ENCODE results near the gene NKAIN4. TPM values are rescaled to one million over a fixed set of nuclear protein-coding genes. Genes with fewer than 3 reads are reported as not detected.

The NKAIN4 gene
- total RNA-seq, 4 donors from 2014 or later: not detected

DNA sequence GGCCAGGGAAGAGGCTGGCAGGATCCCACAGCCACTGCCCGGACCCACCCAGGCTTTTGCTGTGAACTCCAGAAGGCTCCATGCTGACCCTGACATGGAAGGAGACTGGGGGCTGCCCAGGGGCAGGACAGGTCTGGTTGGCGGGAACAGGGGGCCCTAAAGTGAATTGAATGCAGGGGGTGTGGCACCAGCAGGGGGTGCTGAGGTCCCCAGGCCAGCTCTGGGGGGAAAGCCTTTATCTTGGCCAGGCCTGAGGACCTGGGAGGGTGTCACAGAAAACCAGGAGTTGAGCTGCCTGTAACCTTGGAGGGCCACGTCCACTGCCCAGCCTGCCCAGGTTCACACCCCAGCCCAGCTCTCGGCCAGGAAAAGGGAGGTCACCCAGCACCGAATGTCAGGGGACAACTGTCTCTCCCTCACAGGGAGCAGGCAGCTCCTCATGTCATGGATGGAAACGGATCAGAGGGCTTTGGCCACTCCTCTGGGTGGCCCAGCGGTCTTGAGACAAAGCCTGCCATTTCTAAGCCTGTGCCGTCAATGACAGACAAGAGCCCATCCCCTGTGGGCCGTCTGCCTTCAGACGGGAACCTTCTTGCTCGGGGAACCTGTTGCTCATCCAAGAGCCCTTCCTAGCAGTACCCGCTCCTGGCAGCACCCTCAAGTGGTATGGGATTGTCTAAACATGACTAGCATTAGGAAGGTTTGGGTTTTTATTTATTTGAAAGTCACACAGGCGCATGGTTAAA lies 35.4 kb downstream of the NKAIN4 start:
- TF ChIP-seq, protein P1, sequence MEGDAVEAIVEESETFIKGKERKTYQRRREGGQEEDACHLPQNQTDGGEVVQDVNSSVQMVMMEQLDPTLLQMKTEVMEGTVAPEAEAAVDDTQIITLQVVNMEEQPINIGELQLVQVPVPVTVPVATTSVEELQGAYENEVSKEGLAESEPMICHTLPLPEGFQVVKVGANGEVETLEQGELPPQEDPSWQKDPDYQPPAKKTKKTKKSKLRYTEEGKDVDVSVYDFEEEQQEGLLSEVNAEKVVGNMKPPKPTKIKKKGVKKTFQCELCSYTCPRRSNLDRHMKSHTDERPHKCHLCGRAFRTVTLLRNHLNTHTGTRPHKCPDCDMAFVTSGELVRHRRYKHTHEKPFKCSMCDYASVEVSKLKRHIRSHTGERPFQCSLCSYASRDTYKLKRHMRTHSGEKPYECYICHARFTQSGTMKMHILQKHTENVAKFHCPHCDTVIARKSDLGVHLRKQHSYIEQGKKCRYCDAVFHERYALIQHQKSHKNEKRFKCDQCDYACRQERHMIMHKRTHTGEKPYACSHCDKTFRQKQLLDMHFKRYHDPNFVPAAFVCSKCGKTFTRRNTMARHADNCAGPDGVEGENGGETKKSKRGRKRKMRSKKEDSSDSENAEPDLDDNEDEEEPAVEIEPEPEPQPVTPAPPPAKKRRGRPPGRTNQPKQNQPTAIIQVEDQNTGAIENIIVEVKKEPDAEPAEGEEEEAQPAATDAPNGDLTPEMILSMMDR (IDR thresholded peaks at IDR 0.05): no peak
- no peak for DNase-seq (ENCODE audit: low spot score)
- no peak for ATAC-seq (ENCODE audit: low FRiP score)

DNA sequence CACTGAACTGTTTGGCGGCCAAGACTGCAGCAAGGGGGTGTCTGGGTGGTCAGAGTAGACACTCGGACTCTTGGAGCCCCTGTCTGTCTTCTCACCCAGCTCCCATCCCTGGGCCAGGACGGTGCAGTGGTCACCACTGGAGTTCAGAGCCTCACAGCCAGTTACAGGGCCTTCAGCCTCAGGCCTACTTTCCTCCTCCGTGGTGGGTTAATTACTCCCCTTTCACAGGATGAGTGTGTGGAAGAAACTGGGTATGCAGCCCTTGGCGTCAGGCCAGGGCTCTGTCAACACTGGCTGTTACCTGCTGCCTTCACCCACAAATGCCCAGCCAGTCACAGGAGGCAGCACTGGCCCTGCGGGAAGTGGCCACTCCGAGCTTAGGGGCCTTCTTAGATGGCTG lies 36.6 kb downstream of the NKAIN4 start:
- TF ChIP-seq, protein P1 (IDR thresholded peaks at IDR 0.05): no peak
- ATAC-seq (ENCODE audit: low FRiP score): no peak

DNA sequence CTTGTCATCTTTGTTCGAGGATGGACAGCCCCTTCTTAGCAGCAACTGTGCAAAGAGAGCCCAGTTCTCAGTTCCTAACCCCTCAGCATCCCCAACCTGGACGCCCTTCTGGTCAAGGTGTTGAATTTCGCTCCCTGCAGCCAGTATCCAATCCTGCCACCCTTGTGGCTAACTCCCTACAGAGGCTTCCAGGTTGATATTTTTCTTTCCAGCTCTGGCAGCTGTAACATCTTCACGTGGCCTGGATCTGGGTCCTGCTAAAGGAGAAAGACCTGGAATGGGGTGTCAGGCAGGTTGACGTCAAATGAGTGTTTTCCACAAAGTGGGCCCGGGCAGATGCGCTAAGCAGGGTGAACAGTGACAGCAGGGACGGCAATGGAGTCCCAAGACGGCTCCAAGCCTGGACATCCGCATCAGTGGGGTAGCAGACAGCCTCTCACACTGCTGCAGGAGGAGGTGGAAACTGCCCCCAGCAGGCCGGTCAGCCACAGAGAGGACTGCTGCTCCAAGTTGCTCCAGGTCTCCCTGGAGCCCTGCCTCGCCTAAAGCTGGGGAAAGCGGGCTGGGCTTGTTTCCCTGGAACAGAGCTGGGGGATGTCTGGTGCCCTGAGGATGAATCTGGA lies 37.3 kb downstream of the NKAIN4 start:
- no peak for DNase-seq (ENCODE audit: low spot score)
- ATAC-seq (ENCODE audit: low FRiP score): no peak
- TF ChIP-seq, protein P1 (IDR thresholded peaks at IDR 0.05): no peak

More for the DNA sequence above, 36.6 kb downstream of the NKAIN4 start:
- no peak for DNase-seq (ENCODE audit: low spot score)

DNA sequence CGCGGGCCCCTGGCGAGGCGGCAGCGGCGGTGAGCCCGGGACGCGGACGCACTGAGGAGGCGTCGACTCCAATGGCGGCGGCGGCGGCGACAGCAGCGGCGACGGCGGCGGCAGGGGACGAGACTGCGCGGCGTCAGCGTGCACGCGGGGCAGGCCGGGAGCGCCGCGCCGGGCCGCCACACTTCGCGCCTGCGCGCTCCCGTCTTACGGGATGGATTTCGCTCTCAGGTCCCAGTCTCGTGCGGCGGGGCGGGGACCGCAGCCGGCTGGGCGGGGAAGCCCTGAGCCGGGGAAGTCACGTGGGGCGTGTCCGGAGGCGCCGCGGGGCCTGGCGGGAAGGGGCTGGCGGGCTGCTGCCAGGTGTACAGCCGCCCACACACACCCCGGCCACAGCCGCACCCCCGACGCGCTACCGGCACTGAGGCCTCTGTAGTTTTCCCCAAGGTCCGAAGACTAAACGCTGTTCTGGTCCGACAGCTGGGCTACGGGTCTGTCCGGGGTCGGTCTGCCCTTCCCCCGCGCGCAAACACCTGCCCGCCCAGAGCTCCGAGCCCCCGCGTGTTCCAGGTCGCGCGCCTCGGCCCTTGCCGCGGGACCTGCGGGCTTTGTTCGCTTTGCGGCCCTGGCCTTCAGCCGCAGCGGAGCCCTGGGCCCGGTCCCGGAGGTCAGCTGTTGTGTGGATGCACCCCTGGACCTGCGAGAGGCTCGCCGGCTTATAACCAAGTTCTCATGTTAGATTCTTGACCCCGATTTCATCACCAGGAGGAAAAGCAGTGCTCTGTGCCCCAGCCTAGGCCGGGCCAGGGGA lies 38.0 kb downstream of the NKAIN4 start, which contains the start of gene YTHDF1:
Gene YTHDF1, minus strand, starts transcription at position 91 of the 808 bp plus-strand sequence. CDS start 239 bp downstream, outside the sequence.
- peak; percentile 78 for DNase-seq (ENCODE audit: low spot score)

DNA sequence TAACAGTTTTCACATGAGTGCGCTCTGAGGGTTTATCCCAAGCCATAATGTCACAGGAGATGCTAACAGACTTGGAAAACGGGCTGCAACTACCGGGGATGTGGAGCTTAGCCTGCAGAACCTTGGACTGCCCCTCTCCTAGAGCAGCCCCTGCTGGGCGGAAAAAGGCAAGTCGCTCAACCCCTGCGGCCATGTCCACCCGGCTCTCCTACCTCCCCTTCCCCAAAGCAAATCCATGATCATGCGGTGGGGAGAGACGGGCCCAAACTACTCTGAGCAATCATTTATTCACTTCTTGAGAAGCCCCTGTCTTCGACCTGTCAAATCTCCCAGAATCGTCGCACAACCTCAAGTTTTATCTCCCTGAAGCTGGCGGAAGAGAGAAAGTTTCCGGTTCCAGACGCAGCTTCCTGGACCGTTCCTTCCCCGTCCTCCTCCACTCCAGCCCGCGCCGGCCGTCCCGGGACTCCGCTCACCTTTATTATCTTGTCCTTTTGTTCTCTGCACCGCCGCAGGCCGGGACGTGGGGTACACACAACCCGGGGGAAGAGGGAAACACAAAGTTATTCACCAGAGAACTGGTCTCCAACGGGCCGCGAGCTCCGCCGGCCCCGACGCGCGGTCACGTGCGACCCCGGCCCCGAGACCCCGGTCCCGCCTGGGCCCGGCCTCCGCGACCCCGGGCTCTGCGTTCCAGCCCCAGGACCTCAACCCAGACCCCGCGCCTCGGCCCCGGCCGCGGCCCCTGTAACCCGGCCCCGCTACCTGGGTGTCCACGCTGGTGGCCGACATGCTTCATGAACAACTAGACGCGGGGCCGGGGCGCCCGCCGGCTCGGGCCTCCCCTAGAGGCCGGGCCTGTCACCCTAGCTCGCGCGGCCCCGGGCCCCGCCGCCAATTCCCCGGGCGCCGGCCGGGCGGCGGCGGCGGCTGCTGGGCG lies 38.9 kb downstream of the NKAIN4 start:
- DNase-seq (ENCODE audit: low spot score) (no peak), ATAC-seq (ENCODE audit: low FRiP score) (peak; percentile 11)
- TF ChIP-seq, protein P1 (IDR thresholded peaks at IDR 0.05): no peak

More for the DNA sequence above, 38.0 kb downstream of the NKAIN4 start, which contains the start of gene YTHDF1:
- TF ChIP-seq, protein P1 (IDR thresholded peaks at IDR 0.05): no peak
- peak; percentile 95 for ATAC-seq (ENCODE audit: low FRiP score)

DNA sequence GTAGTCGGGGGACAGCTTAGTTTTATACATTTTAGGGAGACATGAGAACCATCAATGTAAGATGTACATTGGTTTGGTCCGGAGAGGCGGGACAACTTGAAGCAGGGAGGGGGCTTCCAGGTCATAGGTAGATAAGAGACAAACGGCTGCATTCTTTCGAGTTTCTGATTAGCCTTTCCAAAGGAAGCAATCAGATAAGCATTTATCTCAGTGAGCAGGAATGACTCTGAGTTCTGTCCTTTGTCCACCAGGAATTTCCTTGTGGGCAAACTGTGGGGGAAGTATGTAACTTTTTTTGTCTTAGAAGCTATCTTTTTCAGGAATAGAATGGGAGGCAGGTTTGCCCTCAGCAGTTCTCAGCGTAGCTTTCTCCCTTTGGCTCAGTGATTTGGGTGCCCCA lies 39.7 kb downstream of the NKAIN4 start:
- TF ChIP-seq, protein P1 (IDR thresholded peaks at IDR 0.05): no peak
- ATAC-seq (ENCODE audit: low FRiP score): no peak
- DNase-seq (ENCODE audit: low spot score): no peak

Measured in omental fat pad (tissue), 4 donors.